GM20000 (cell line): Measurements from ENCODE around the gene LDLRAP1.
A peak's percentile ranks its signal among the peaks of the same experiment; 100 is the strongest.

Source experiments
- DNase-seq: peaks from one replicate; pipeline ENCODE4 v3.0.0; 2012; ENCODE audit warnings: low spot score
- TF ChIP-seq, protein P1 (sequence below): IDR thresholded peaks from 2 replicates; pipeline ENCODE4 v1.5.1; 2012; ENCODE audit warnings: mild to moderate bottlenecking, control low read depth; ENCODE audit errors: extremely low read depth, missing control alignments

The LDLRAP1 gene

GRCh38 chr1:25611843-25612242, 68.4 kb downstream of the LDLRAP1 start:
- DNase-seq: no peak
- TF ChIP-seq, protein P1, sequence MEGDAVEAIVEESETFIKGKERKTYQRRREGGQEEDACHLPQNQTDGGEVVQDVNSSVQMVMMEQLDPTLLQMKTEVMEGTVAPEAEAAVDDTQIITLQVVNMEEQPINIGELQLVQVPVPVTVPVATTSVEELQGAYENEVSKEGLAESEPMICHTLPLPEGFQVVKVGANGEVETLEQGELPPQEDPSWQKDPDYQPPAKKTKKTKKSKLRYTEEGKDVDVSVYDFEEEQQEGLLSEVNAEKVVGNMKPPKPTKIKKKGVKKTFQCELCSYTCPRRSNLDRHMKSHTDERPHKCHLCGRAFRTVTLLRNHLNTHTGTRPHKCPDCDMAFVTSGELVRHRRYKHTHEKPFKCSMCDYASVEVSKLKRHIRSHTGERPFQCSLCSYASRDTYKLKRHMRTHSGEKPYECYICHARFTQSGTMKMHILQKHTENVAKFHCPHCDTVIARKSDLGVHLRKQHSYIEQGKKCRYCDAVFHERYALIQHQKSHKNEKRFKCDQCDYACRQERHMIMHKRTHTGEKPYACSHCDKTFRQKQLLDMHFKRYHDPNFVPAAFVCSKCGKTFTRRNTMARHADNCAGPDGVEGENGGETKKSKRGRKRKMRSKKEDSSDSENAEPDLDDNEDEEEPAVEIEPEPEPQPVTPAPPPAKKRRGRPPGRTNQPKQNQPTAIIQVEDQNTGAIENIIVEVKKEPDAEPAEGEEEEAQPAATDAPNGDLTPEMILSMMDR: no peak

DNA sequence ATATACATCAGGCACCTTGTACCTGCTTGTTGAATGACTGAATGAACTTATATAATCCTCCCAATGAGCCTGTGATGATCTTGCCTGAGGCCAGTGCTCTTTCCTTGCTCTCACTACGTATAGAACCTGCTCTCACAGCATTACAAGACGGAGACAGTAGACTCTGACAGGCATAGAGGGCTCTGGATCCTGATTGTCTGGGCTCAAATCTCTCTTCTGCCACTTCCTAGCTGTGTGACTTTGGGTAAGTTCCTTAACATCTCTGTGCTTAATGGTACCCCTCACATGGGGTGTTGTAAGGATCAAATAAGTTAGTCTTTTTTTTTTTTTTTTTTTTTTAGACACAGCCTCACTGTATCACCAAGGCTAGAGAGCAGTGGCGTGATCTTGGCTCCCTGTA, 69.0 kb downstream of the LDLRAP1 start:
- TF ChIP-seq, protein P1: no peak
- no peak for DNase-seq

GRCh38 chr1:25613091-25613490, 69.7 kb downstream of the LDLRAP1 start:
- TF ChIP-seq, protein P1: no peak
- DNase-seq: no peak

GRCh38 chr1:25614501-25615171, 71.2 kb downstream of the LDLRAP1 start:
- TF ChIP-seq, protein P1: no peak

DNA sequence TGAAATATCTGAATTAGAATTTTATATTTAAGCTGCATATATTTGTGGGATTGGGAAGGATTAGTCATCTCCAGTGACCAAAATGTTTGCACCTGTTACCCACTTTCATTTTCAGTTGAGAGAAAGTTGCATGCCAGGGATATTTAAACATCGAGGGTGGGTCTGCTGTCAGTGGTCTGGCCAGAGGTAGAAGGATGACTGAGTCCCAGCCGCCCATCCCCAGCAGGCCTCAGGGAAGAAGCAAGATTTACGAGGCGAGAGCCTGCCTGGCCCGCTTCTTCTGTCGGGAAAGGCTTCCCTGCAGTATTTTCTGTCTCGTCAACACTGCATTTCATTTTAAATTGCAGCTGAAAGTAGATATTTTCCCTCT, 71.8 kb downstream of the LDLRAP1 start:
- TF ChIP-seq, protein P1: no peak
- no peak for DNase-seq

More at GRCh38 chr1:25614501-25615171, 71.2 kb downstream of the LDLRAP1 start:
- no peak for DNase-seq

- DNase-seq: no peak
- TF ChIP-seq, protein P1: no peak
These were observed 72.2 kb downstream of the LDLRAP1 start for GRCh38 chr1:25615563-25616094.

GRCh38 chr1:25616095-25616986, 72.9 kb downstream of the LDLRAP1 start, which contains the start of gene MAN1C1:
TSS of gene MAN1C1 (plus strand) at chr1:25616791. CDS start at chr1:25617798, 1,007 bp downstream.
- DNase-seq: peak; percentile 98
- TF ChIP-seq, protein P1: no peak
